HAP-1 (cell line): ENCODE data around the gene NOXO1.

ENCODE experiments used
- DNase-seq, 2 experiments: peaks; one replicate each; pipeline ENCODE4 v3.0.0-alpha.2; 2016 to 2020; ENCODE audit warnings: low spot score in 2 of 2
- H3K27me3 ChIP-seq: fragments of 250-450 bp; sonication (Bioruptor Pico); 2 replicates; pipeline ENCODE4 v1.5.1; 2020; ENCODE audit warnings: low read depth, mild to moderate bottlenecking, moderate library complexity
- H3K36me3 ChIP-seq: fragments of 250-450 bp; sonication (Bioruptor Pico); replicated peaks from 2 replicates; pipeline ENCODE4 v1.5.1; 2020; ENCODE audit warnings: mild to moderate bottlenecking
- H3K4me1 ChIP-seq: fragments of 250-450 bp; sonication (Bioruptor Pico); 2 replicates; pipeline ENCODE4 v1.5.1; 2020; ENCODE audit warnings: mild to moderate bottlenecking
- H3K4me3 ChIP-seq: fragments of 250-450 bp; sonication (Bioruptor Pico); 2 replicates; pipeline ENCODE4 v1.5.1; 2020; ENCODE audit warnings: mild to moderate bottlenecking, moderate library complexity
- H3K9me3 ChIP-seq: fragments of 250-450 bp; sonication (Bioruptor Pico); 2 replicates; pipeline ENCODE4 v1.5.1; 2020; ENCODE audit warnings: mild to moderate bottlenecking, moderate library complexity
- in situ Hi-C: fragments of 300-500 bp; cut with MboI; formaldehyde crosslinking; loops from 3 replicates; pipeline ENCODE4 v1.14.3; 2020; ENCODE audit warnings: low sequenced_read_pairs, inconsistent platforms, mixed read lengths

Gene NOXO1

GRCh38 chr16:1976951-1977874 is 4.1 kb downstream of the NOXO1 start:
- Histone ChIP-seq H3K4me1 (no peaks in the 10 kb centered on the region; the same call in 1 of the 2 replicates), H3K4me3 (no peak overlapping the region), H3K27me3 (peaks cover 12% of the 10 kb centered on the region), H3K9me3 (no peaks in the 10 kb centered on the region), H3K36me3 (peaks cover 45% of the 10 kb centered on the region)
- in situ Hi-C loops: loop anchor here (25.0 kb wide), 1 partner anchor 535 kb away; the partner anchor contains the start of genes AMDHD2 and ATP6V0C
- DNase-seq: no peak

DNA sequence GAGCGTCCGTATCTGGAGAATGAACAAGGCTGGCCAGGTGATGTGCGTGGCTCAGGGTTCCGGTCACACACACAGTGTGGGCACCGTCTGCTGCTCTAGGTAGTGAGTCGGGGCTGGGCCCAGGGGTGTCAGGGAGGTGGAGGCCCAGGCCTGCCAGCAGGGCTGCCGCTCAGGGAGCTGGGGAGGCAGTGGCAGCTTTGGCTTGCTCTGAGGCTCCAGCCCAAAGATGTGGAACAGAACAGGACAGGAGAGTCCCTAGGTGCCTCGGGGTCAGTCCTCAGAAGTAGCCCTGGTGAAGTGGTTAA is 5.1 kb downstream of the NOXO1 start:
- Histone ChIP-seq H3K36me3 (peaks cover 48% of the 10 kb centered on the region), H3K9me3 (no peaks in the 10 kb centered on the region), H3K4me1 (no peaks in the 10 kb centered on the region), H3K4me3 (no peak overlapping the region), H3K27me3 (peaks cover 9% of the 10 kb centered on the region)
- in situ Hi-C loops: loop anchor here (25.0 kb wide), 1 partner anchor 536 kb away; the partner anchor contains the start of genes AMDHD2 and ATP6V0C
- no peak for DNase-seq

DNA sequence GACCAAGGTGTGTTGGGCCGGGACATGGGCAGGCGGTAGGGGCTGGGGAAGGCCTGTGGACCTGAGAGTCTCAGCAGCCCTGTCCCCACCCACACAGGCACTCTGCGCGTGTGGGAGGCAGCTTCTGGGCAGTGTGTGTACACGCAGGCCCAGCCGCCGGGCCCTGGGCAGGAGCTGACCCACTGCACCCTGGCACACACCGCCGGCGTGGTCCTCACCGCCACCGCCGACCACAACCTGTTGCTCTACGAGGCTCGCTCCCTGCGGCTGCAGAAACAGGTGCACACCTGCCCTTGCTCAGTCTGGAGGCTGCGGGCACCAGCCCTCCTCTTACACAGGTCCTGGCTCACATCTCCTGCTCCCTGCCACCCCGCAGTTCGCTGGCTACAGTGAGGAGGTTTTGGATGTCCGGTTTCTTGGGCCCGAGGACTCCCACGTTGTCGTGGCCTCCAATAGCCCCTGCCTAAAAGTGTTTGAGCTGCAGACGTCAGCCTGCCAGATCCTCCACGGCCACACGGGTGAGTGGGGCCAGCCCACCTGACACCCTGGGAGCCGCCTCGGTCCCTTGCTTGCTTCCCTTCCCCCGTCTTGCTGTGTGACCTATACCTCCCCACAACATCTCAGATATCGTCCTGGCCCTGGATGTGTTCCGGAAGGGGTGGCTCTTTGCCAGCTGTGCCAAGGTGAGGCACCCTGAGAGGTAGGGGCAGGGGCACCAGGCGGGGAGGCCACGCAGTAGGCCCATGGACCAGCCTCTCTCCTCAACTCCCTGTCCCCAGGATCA is 5.6 kb downstream of the NOXO1 start:
- peaks cover 4% of the 10 kb centered on the region for H3K27me3 ChIP-seq
- in situ Hi-C loops: loop anchor here (25.0 kb wide), 1 partner anchor 537 kb away; the partner anchor contains the start of genes AMDHD2 and ATP6V0C
- H3K36me3 ChIP-seq: peaks cover 48% of the 10 kb centered on the region
- H3K9me3 ChIP-seq: no peaks in the 10 kb centered on the region
- no peak overlapping the region for H3K4me3 ChIP-seq
- H3K4me1 ChIP-seq: no peaks in the 10 kb centered on the region
- DNase-seq: no peak

DNA sequence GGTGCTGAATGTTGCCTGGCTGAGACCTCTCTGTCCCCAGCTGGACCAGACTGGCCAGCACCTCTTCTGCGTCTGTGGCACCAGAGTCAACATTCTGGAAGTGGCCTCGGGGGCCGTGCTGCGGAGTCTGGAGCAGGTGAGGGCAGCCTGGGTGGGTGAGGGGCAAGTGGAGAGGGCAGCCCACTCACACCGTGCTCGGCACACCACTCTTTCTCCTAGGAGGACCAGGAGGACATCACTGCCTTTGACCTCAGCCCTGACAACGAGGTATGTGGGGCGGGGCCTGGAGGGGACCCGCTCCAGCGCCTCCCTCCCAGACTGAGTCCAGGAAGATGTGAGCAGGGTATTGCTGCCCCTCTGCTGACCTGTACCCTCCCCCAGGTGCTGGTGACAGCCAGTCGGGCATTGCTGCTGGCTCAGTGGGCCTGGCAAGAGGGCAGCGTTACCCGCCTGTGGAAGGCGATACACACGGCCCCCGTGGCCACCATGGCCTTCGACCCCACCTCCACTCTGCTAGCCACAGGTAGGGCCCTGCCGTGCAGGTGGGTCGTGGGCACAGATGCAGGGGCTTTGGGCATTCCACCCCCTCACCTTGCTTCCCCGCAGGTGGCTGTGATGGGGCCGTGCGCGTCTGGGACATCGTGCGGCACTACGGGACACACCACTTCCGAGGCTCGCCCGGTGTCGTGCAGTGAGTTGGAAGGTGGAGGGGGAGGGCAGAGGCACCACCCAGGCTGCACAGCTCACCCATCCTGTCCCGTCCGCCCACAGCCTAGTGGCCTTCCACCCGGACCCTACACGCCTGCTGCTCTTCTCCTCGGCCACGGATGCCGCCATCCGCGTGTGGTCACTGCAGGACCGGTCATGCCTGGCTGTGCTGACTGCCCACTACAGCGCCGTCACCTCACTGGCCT is 6.9 kb downstream of the NOXO1 start:
- no peaks in the 10 kb centered on the region for H3K9me3 ChIP-seq
- peaks cover 48% of the 10 kb centered on the region for H3K36me3 ChIP-seq
- no peaks in the 10 kb centered on the region for H3K27me3 ChIP-seq
- no peaks in the 10 kb centered on the region for H3K4me1 ChIP-seq
- in situ Hi-C loops: loop anchor here (25.0 kb wide), 1 partner anchor 538 kb away; the partner anchor contains the start of genes AMDHD2 and ATP6V0C
- H3K4me3 ChIP-seq: no peak overlapping the region
- no peak for DNase-seq

DNA sequence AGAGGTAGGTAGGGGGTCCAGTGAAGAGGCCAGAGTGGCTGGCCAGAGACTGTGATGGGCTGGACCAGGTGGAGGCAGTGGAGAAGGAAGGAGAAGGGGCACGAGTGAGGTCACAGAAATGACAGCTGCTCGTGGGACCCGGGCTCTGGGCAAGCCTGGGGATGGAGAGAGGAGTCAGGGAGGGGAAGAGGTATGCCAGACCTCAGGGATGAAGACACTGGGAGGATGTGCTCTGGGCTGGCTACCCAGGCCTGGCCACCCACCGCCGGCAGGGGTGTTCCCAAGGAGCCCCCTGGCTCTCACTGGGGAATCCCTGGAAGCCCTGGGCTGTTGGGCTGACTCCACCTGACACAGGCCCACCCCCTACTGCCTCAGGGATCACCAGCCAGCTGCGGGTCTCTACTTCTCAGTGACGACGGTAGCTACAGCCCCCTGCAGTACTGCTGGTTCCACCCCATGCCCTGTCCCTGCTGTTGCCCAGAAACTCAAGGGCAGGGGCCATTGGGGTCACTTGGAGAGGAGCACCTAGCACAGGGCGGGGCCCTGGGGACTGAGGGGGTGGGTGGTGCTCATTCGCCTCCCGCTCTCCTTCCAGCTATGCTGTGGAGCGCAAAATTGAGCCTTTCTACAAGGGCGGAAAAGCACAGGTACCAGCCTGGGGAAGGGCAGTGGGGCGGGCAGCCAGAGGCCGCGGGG is 7.7 kb downstream of the NOXO1 start:
- no peak overlapping the region for H3K4me3 ChIP-seq
- DNase-seq: no peak
- peaks cover 45% of the 10 kb centered on the region for H3K36me3 ChIP-seq
- H3K4me1 ChIP-seq: no peaks in the 10 kb centered on the region
- in situ Hi-C loops: no loop called here
- no peaks in the 10 kb centered on the region for H3K27me3 ChIP-seq
- no peaks in the 10 kb centered on the region for H3K9me3 ChIP-seq

DNA sequence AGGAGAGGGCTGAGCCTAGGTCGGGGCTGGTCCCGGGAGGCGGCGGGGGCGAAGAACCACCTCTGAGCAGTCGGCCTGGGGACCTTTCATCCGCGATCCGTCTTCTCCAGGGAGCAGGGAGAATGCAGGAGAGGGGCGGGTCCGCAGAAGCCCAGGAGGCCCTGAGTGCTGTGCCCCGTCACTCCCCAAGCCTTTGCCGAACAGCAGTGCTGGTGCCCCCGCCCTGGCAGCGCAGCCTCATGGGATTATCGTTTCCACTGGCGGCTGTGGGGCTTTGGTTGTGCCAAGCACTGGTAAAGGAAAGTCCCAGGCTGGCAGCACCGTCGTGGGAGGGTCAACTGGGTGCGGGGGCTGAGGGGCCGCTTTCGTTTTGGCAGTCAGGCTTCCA is 8.8 kb downstream of the NOXO1 start:
- Histone ChIP-seq H3K4me3 (peak overlapping the region; percentile 100), H3K4me1 (no peaks in the 10 kb centered on the region), H3K9me3 (no peaks in the 10 kb centered on the region), H3K27me3 (no peaks in the 10 kb centered on the region), H3K36me3 (peaks cover 35% of the 10 kb centered on the region)
- in situ Hi-C loops: no loop called here
- DNase-seq: peak in 1 of 2 experiments; percentile 48

DNA sequence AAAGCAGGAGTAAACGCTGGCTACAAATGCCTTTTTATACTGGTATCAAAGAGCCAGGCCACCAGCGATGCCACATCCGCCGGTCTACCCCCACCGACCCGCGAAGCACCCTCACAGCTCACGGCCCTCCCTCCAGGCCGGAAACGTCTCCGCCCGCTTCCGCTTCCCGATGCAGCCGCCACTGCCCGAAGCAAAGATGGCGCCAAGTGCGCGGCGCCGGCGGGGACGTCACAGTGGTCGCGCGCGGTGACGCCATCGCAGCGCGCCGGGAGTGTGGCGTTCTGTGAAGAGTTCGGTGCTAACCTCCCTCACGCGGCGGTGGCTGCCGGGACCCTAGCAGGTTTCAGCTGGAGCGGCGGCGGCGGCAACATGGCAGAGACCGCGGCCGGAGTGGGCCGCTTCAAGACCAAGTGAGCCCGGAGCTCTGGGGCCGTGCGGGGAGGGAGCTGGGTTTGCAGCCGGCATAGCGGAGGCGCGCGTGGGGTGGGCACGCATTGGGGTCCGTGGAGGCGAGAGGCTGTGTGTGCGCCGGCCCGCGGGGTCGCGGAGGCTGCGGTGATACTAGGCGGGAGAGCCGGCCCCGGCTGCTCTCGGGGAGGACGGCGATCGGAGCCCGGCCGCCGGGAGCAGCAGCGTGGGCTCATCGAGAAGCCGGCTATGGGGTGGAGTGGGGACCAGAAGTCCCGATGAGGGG is 9.3 kb downstream of the NOXO1 start, which contains the start of gene TBL3:
Gene TBL3, plus strand, starts transcription at position 258 of the 694 bp plus-strand sequence. Its CDS starts 112 bp downstream, at position 370.
- no peaks in the 10 kb centered on the region for H3K4me1 ChIP-seq
- in situ Hi-C loops: no loop called here
- DNase-seq: peak; percentile 86 to 95
- no peaks in the 10 kb centered on the region for H3K27me3 ChIP-seq
- H3K36me3 ChIP-seq: peaks cover 31% of the 10 kb centered on the region
- peak within 1 kb of the TSS; percentile 100 for H3K4me3 ChIP-seq
- H3K9me3 ChIP-seq: no peaks in the 10 kb centered on the region

GRCh38 chr16:1968146-1968953 is 12.9 kb downstream of the NOXO1 start:
- Histone ChIP-seq H3K4me3 (no peak overlapping the region), H3K4me1 (peaks cover 6% of the 10 kb centered on the region), H3K36me3 (peaks cover 28% of the 10 kb centered on the region), H3K27me3 (no peaks in the 10 kb centered on the region), H3K9me3 (no peaks in the 10 kb centered on the region)
- no peak for DNase-seq
- in situ Hi-C loops: no loop called here

DNA sequence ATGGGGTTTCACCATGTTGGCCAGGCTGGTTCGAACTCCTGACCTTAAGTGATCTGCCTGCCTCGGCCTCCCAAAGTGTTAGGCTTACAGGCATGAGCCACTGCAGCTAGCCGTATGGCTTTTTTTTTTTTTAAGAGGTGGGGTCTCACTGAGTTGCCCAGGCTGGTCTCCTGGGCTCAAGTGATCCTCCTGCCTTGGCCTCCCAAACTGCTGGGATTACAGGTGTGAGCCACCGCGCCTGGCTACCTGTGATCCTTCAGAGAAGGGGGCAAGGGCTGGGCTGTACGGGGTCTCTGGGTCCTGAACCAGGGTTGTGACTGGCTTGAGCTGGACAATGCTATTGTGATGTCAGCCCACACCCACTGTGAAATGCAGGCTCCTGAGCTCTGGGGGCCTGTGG is 14.8 kb downstream of the NOXO1 start, which contains the start of gene RNF151:
Gene RNF151, plus strand, starts transcription at position 397 of the 400 bp plus-strand sequence. CDS start 26 bp downstream, outside the sequence.
- Histone ChIP-seq H3K4me1 (peaks cover 21% of the 10 kb centered on the region), H3K4me3 (peak within 1 kb of the TSS; percentile 100), H3K36me3 (peaks cover 43% of the 10 kb centered on the region), H3K9me3 (no peaks in the 10 kb centered on the region), H3K27me3 (no peaks in the 10 kb centered on the region)
- in situ Hi-C loops: no loop called here
- DNase-seq: no peak

DNA sequence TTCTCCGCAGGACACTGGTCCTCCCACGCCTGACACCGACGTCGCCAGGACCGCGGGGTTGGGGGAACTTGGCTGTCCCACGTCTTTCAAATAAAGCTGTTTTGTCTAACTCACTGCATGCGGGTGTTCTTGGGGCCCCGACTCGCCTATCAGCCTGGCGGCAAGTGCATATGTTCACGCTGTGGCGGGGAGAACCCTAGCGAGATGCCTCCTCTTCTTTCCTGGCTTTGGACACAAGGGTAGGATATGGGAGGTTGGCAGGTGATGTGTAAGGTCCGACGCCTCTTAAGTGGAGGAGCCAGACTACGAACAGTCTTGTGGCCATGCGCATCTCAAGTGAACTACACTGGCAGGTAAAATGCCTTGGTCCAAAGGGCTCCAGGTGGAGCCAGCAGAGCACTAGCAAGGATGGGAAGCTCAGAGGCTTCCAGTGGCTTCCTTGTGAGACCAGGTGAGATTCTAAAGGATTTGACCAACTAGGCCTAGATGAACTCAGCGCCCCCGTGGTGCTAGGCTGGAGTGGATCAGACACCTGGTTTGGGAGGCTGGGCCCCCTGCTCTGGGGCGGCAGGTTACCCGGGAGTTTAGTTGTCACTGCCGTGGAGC is 15.8 kb downstream of the NOXO1 start:
- Histone ChIP-seq H3K4me1 (peaks cover 29% of the 10 kb centered on the region), H3K4me3 (peak overlapping the region; percentile 100), H3K36me3 (peaks cover 51% of the 10 kb centered on the region), H3K27me3 (no peaks in the 10 kb centered on the region), H3K9me3 (no peaks in the 10 kb centered on the region)
- DNase-seq: no peak
- in situ Hi-C loops: no loop called here
